ENCODE results near the gene BNIPL.
A peak's percentile ranks its signal among the peaks of the same experiment; 100 is the strongest.

The BNIPL gene

DNA sequence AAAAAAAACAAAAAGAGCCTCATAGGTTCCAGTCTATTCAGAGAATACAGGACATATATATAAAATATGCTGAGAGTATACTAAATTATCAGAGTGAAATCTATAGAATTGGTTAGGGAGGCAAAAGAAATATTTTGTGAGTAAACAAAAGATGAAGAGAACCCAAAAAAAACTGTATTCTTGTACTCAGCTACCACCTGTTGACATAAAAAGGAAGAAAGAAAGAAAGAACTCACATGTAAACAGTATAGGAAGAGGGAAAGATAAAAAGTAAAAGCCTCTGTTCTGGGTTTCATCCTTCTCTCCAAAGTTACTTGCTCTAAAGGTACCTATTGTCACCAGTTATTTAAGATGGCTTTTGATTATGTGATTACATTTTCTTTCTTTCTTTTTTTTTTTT, 9.9 kb upstream of the BNIPL start:
- no peak for DNase-seq (ENCODE audit: low read depth)
- H3K4me3 ChIP-seq (ENCODE audit: low read depth, low read length), result no peak overlapping the region
- TF ChIP-seq, protein P1, sequence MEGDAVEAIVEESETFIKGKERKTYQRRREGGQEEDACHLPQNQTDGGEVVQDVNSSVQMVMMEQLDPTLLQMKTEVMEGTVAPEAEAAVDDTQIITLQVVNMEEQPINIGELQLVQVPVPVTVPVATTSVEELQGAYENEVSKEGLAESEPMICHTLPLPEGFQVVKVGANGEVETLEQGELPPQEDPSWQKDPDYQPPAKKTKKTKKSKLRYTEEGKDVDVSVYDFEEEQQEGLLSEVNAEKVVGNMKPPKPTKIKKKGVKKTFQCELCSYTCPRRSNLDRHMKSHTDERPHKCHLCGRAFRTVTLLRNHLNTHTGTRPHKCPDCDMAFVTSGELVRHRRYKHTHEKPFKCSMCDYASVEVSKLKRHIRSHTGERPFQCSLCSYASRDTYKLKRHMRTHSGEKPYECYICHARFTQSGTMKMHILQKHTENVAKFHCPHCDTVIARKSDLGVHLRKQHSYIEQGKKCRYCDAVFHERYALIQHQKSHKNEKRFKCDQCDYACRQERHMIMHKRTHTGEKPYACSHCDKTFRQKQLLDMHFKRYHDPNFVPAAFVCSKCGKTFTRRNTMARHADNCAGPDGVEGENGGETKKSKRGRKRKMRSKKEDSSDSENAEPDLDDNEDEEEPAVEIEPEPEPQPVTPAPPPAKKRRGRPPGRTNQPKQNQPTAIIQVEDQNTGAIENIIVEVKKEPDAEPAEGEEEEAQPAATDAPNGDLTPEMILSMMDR (conservative IDR thresholded peaks at IDR 0.05; ENCODE audit: low read depth, low read length), result no peak

DNA sequence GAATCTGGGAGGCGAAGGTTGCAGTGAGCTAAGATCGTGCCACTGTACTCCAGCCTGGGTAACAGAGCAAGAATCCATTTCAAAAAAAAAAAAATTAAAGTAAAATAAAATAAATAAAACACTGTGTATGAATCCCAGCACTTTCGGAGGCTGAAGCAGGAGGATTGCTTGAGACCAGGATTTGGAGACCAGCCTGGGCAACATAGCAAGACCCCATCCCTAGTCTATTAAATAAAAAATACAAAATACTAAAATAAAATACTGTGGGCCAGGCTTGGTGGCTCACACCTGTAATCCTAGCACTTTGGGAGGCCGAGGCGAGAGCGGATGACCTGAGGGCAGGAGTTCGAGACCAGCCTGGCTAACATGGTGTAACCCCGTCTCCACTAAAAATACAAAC, 4.2 kb upstream of the BNIPL start:
- TF ChIP-seq, protein P1 (conservative IDR thresholded peaks at IDR 0.05; ENCODE audit: low read depth, low read length), result no peak
- DNase-seq (ENCODE audit: low read depth), result no peak
- H3K4me3 ChIP-seq (ENCODE audit: low read depth, low read length), result no peak overlapping the region

DNA sequence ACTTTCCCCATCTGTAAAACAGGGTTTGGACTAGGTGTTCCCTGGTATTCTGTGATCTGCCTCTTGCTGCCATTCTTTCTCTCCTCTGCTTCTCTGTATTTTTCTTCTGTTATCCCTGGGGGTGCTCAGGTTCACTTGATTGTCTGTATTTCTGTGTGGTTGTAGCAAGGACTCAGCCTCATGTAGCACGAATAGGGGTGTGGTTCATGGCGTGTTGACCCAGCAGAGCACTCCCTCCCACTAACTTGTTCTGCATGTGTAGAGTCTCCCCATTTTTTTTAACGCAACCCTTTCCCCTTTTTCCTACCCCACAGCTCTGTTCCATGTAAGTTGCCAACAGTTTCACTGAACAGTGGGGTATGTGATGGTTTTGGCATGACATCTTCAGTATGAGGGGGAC, 1.2 kb upstream of the BNIPL start:
- no peak overlapping the region for H3K4me3 ChIP-seq (ENCODE audit: low read depth, low read length)
- DNase-seq (ENCODE audit: low read depth), result no peak
- TF ChIP-seq, protein P1 (conservative IDR thresholded peaks at IDR 0.05; ENCODE audit: low read depth, low read length), result no peak

DNA sequence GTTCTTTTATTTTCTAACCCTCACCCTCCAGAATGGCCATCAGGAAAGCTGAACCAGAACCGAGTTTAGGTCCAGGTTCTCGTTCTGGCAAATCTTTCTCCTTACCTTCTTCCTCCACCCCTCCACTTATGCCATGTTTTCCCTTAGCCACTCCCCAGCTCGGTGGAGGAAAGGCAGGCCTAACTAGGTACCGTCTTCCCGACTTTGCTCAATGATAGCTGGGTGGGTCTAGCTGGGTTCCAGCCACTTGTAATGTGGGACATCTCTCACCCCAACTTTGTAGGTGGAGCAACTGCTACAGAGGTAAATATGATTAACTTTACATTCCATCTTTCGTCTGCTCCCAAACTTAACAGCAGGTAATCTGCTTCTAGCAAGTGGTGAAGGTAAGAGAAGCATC, 646 bp downstream of the BNIPL start:
- no peak for DNase-seq (ENCODE audit: low read depth)
- no peak overlapping the region for H3K4me3 ChIP-seq (ENCODE audit: low read depth, low read length)
- TF ChIP-seq, protein P1 (conservative IDR thresholded peaks at IDR 0.05; ENCODE audit: low read depth, low read length), result no peak

DNA sequence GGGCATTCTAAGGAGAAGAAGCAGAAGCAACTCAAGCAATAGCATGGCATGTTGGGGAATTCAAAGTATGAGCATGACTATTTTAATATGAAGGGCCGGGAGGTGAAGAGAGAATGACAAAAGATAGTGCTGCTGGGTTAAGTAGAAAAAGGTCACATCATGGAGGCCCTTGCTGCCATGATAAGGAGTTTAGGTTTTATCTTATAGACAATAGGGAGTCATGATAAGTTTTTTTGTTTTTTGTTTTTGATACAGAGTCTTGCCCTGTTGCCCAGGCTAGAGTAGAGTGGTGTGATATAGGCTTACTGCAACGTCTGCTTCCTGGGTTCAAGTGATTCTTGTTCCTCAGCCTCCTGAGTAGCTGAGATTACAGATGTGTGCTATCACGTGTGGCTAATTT, 3.1 kb downstream of the BNIPL start:
- no peak for DNase-seq (ENCODE audit: low read depth)
- H3K4me3 ChIP-seq (ENCODE audit: low read depth, low read length), result no peak overlapping the region
- TF ChIP-seq, protein P1 (conservative IDR thresholded peaks at IDR 0.05; ENCODE audit: low read depth, low read length), result no peak

DNA sequence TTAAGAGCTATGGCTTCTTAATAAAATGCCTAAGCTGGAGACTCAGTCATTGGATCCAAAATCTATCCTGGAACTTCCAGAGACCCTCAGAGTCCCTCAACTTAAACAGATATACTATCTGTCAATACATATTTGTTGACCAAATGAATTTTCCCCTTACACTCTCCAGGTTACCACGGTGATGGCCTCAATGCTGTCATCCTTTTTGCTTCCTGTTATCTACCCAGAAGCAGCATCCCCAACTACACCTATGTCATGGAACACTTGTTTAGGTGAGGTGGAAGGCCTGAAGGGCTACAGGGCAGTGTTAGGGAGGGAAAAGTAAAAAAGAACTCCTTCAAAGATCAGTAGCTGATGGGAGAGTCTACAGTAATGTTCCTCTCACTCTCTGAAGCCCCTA, 6.8 kb downstream of the BNIPL start:
- TF ChIP-seq, protein P1 (conservative IDR thresholded peaks at IDR 0.05; ENCODE audit: low read depth, low read length), result no peak
- H3K4me3 ChIP-seq (ENCODE audit: low read depth, low read length), result no peak overlapping the region
- DNase-seq (ENCODE audit: low read depth), result no peak

DNA sequence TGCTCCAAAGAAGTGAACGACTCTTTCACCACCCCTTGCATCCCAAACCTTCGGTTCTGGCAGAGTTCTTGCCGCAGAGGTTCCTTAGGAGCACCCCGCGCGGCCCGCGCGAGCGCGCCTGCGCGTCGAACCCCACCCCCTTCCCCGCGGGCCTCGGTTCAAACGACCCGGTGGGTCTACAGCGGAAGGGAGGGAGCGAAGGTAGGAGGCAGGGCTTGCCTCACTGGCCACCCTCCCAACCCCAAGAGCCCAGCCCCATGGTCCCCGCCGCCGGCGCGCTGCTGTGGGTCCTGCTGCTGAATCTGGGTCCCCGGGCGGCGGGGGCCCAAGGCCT, 11.2 kb downstream of the BNIPL start, which contains the start of gene C1orf56:
TSS of gene C1orf56 (plus strand) at position 161 of the 334 bp plus-strand sequence. CDS start at position 258, 97 bp downstream.
- peak within 1 kb of the TSS; percentile 75 for H3K4me3 ChIP-seq (ENCODE audit: low read depth, low read length)
- peak; percentile 70 for DNase-seq (ENCODE audit: low read depth)
- TF ChIP-seq, protein P1 (conservative IDR thresholded peaks at IDR 0.05; ENCODE audit: low read depth, low read length), result no peak
